B cell (primary cell): ENCODE data around the gene SOX18. TPM values are rescaled to one million over a fixed set of nuclear protein-coding genes. Genes with fewer than 3 reads are reported as not detected.

Source experiments
- ATAC-seq: fragments of 200-7000 bp; cut with Tn5 transposase; one replicate; pipeline ENCODE4 v1.10.0; 2021; ENCODE audit warnings: low read depth, mild to moderate bottlenecking, moderate number of reproducible peaks, moderate library complexity
- CTCF ChIA-PET: fragments of 350-600 bp; sonication (Branson Sonifier 250); formaldehyde crosslinking; loops from one replicate; lab custom pipeline; 2021; ENCODE audit warnings: antibody characterized with exemption, inconsistent platforms; lab: Charles Lee
- POLR2A ChIA-PET: fragments of 350-600 bp; sonication (Branson Sonifier 250); formaldehyde crosslinking; loops from one replicate; lab custom pipeline; 2021; ENCODE audit warnings: antibody characterized with exemption; lab: Charles Lee
- DNase-seq: peaks from one replicate; pipeline ENCODE4 v3.0.0; 2013
- H2AFZ ChIP-seq: 2 replicates; pipeline ENCODE4 v1.6.1; 2012; ENCODE audit warnings: mild to moderate bottlenecking, low read depth, low read length; ENCODE audit not compliant: insufficient read depth, poor library complexity, severe bottlenecking
- H3K27ac ChIP-seq, 2 donors: 1 replicate in 1 of 2; 2 replicates in 1 of 2; pipeline ENCODE4 v1.5.1; 2012 to 2013; ENCODE audit warnings: low read length in 2 of 2, mild to moderate bottlenecking in 2 of 2, moderate library complexity in 1 of 2
- H3K27me3 ChIP-seq, 4 experiments: fragments of 200-600 bp in 1 of 4; sonication (generic) in 1 of 4; replicated peaks in 1 of 4; 1 replicate in 2 of 4; 2 replicates in 2 of 4; pipeline versions ENCODE4 v1.6.1 to v1.7.0; 2013 to 2016; ENCODE audit warnings: low read length in 3 of 4, mild to moderate bottlenecking in 2 of 4, mixed read lengths in 1 of 4, moderate library complexity in 1 of 4; ENCODE audit not compliant: insufficient read depth in 4 of 4, control insufficient read depth in 3 of 4; ENCODE audit errors: control extremely low read depth in 1 of 4
- H3K36me3 ChIP-seq, 2 experiments: replicated peaks in 1 of 2; 1 replicate in 1 of 2; 2 replicates in 1 of 2; pipeline versions ENCODE4 v1.6.1 to v1.7.1; 2013; ENCODE audit warnings: low read length in 1 of 2; ENCODE audit not compliant: insufficient read depth in 2 of 2, control insufficient read depth in 1 of 2; ENCODE audit errors: control extremely low read depth in 1 of 2, extremely low read depth in 1 of 2
- H3K4me1 ChIP-seq, 2 donors: fragments of 200-600 bp in 1 of 2; sonication (generic) in 1 of 2; 1 replicate in 1 of 2; 2 replicates in 1 of 2; pipeline versions ENCODE4 v1.5.1 to v1.6.1; 2013 to 2017; ENCODE audit warnings: low read length in 2 of 2; ENCODE audit not compliant: control insufficient read depth in 2 of 2, insufficient read depth in 2 of 2
- H3K4me2 ChIP-seq: replicated peaks from 2 replicates; pipeline ENCODE3; 2012; ENCODE audit warnings: mild to moderate bottlenecking, low read depth, low read length; ENCODE audit not compliant: poor library complexity, severe bottlenecking
- H3K4me3 ChIP-seq, 5 experiments: fragments of 200-600 bp in 1 of 5; sonication (generic) in 1 of 5; 1 replicate in 3 of 5; 2 replicates in 2 of 5; pipeline versions ENCODE4 v1.5.1 to v1.7.0; 2011 to 2016; ENCODE audit warnings: low read length in 4 of 5, mild to moderate bottlenecking in 4 of 5, low read depth in 2 of 5, control low read depth in 1 of 5, moderate library complexity in 1 of 5; ENCODE audit not compliant: insufficient read depth in 1 of 5; ENCODE audit errors: control extremely low read depth in 1 of 5, extremely low read depth in 1 of 5
- H3K79me2 ChIP-seq: fragments of 200-600 bp; sonication (generic); one replicate; pipeline ENCODE4 v1.6.0; 2016; ENCODE audit warnings: low read length; ENCODE audit not compliant: control insufficient read depth, insufficient read depth
- H3K9ac ChIP-seq: fragments of 200-600 bp; sonication (generic); 2 replicates; pipeline ENCODE4 v1.6.1; 2017; ENCODE audit warnings: mild to moderate bottlenecking, low read length, moderate library complexity
- H3K9me3 ChIP-seq, 3 donors: one replicate each; pipeline versions ENCODE4 v1.6.1 to v1.7.1; 2013; ENCODE audit warnings: low read length in 2 of 3; ENCODE audit not compliant: control insufficient read depth in 2 of 3, insufficient read depth in 1 of 3; ENCODE audit errors: control extremely low read depth in 1 of 3
- H4K20me1 ChIP-seq: 2 replicates; pipeline ENCODE4 v1.6.0; 2012; ENCODE audit warnings: mild to moderate bottlenecking, low read length; ENCODE audit not compliant: insufficient read depth, control insufficient read depth, poor library complexity, severe bottlenecking
- H3K27ac Mint-ChIP-seq: one replicate; pipeline ENCODE4 v1.8.0; 2021; ENCODE audit warnings: mixed read lengths
- H3K27me3 Mint-ChIP-seq: one replicate; pipeline ENCODE4 v1.8.0; 2021; ENCODE audit warnings: mixed read lengths
- H3K4me1 Mint-ChIP-seq: one replicate; pipeline ENCODE4 v1.8.0; 2021; ENCODE audit warnings: mixed read lengths
- H3K4me3 Mint-ChIP-seq: one replicate; pipeline ENCODE4 v1.8.0; 2021; ENCODE audit warnings: mixed read lengths
- H3K9me3 Mint-ChIP-seq: one replicate; pipeline ENCODE4 v1.8.0; 2022; ENCODE audit warnings: mixed read lengths; ENCODE audit not compliant: insufficient read depth
- CTCF ChIP-seq: fragments of 200-600 bp; IDR thresholded peaks from one replicate; pipeline ENCODE4 v1.8.0; 2022; ENCODE audit warnings: antibody characterized with exemption, mild to moderate bottlenecking
- EZH2 ChIP-seq: IDR thresholded peaks from 2 replicates; pipeline ENCODE4 v1.6.1; 2012; ENCODE audit warnings: borderline replicate concordance, low read depth, mild to moderate bottlenecking, moderate library complexity, low read length; ENCODE audit not compliant: insufficient read depth, poor library complexity, severe bottlenecking
- WGBS: methylation state at CpG from one replicate; pipeline ENCODE4 v1.1.5; 2013; ENCODE audit warnings: missing lambda C conversion rate; ENCODE audit not compliant: insufficient coverage; 5-methylcytosine and 5-hydroxymethylcytosine counted together
- intact Hi-C: fragments of 100-400 bp; cut with micrococcal nuclease; formaldehyde crosslinking; loops from one replicate; pipeline ENCODE4 v1.10.0; 2022
- polyA plus RNA-seq: library from polyadenylated mRNA; depleted of rRNA; stranded (reverse); fragments of >200 nt; gene quantifications from 2 replicates; pipeline ENCODE4 v1.2.3, GENCODE V29; 2012
- total RNA-seq, 2 donors: library from RNA; stranded (reverse); fragments of 120-200 nt in 1 of 2; gene quantifications; 1 replicate in 1 of 2; 2 replicates in 1 of 2; pipeline versions ENCODE4 v1.2.3 to v1.2.4, GENCODE V29; 2013 to 2022

SOX18 gene
- total and polyA plus RNA-seq, 2 donors (not counting 1 experiment from before 2014, with no cell fraction given), result not detected

GRCh38 chr20:64063389-64064144 is 14.1 kb upstream of the SOX18 start:
- TF ChIP-seq CTCF (no peak), EZH2 (no peak)
- intact Hi-C loops, result loop anchor here (1.0 to 5.0 kb wide), 5 partner anchors 16 to 406 kb away; partner anchors contain the start of genes ARFRP1, RGS19, RTEL1 and ZGPAT
- H3K4me1 Mint-ChIP-seq, result peaks cover 45% of the 10 kb centered on the region
- peak overlapping the region in 1 of 2 donors; percentile 69 for H3K27ac ChIP-seq
- peak overlapping the region; percentile 98 for H3K4me2 ChIP-seq
- H2AFZ ChIP-seq, result peak overlapping the region; percentile 90
- no peaks in the 10 kb centered on the region for H3K9me3 Mint-ChIP-seq
- ATAC-seq (no peak), DNase-seq (no peak)
- peaks cover 49 to 61% of the 10 kb centered on the region in 2 donors for H3K4me1 ChIP-seq
- CTCF ChIA-PET, result interaction anchor here (0.7 to 3.2 kb wide), 11 partner anchors 13 to 155 kb away, joined by 3 to 16 read pairs (median 4); partner anchors contain the start of genes LKAAEAR1, PRPF6 and RGS19
- H3K27ac Mint-ChIP-seq, result peak overlapping the region; percentile 84
- H4K20me1 ChIP-seq, result peaks cover 6% of the 10 kb centered on the region
- POLR2A ChIA-PET, result interaction anchor here (0.8 to 4.2 kb wide), 8 partner anchors 14 to 543 kb away, joined by 3 to 55 read pairs (median 3); partner anchors contain the start of genes OPRL1, PPDPF, RGS19 and UCKL1
- peak overlapping the region; percentile 88 for H3K4me3 Mint-ChIP-seq
- 2% methylated on average over 51 of the region's 51 CpGs for WGBS
- no peaks in the 10 kb centered on the region for H3K27me3 ChIP-seq
- peak overlapping the region in 4 of 5 experiments; percentile 63 to 79 (median 70) for H3K4me3 ChIP-seq
- peaks cover 13% of the 10 kb centered on the region for H3K79me2 ChIP-seq
- H3K9me3 ChIP-seq, result no peaks in the 10 kb centered on the region
- H3K9ac ChIP-seq, result peak overlapping the region; percentile 83
- H3K36me3 ChIP-seq, result no peaks in the 10 kb centered on the region
- H3K27me3 Mint-ChIP-seq, result no peaks in the 10 kb centered on the region
